Measurements from ENCODE around the gene FUS. TPM values are rescaled to one million over a fixed set of nuclear protein-coding genes. Genes with fewer than 3 reads are reported as not detected.
A peak's percentile ranks its signal among the peaks of the same experiment; 100 is the strongest.
"Not testable (repeated sequence)": the region's sequence is repeated elsewhere in the genome, so short reads cannot be mapped to it uniquely, and the experiment has no call there.

The FUS gene
- polyA plus RNA-seq, 1 donor from 2014 or later = 167 TPM

- not testable (repeated sequence) for H3K27ac Mint-ChIP-seq, H3K36me3 Mint-ChIP-seq, H3K4me1 Mint-ChIP-seq, H3K9me3 Mint-ChIP-seq, H3K27me3 Mint-ChIP-seq, H3K4me3 Mint-ChIP-seq
Observed at GRCh38 chr16:31141071-31141469, 38.9 kb upstream of the FUS start.

- H3K27me3 Mint-ChIP-seq = no peaks in the 10 kb centered on the region
- H3K36me3 Mint-ChIP-seq = no peaks in the 10 kb centered on the region
- peaks cover 5 to 7% (median 5%) of the 10 kb centered on the region in 3 donors for H3K4me1 Mint-ChIP-seq
- peak overlapping the region in 2 of 3 donors; percentile 69 to 85 for H3K27ac Mint-ChIP-seq
- H3K4me3 Mint-ChIP-seq = peak overlapping the region; percentile 71 to 89 (median 82)
- H3K9me3 Mint-ChIP-seq = no peaks in the 10 kb centered on the region
Observed at GRCh38 chr16:31141489-31142108, 38.3 kb upstream of the FUS start.

DNA sequence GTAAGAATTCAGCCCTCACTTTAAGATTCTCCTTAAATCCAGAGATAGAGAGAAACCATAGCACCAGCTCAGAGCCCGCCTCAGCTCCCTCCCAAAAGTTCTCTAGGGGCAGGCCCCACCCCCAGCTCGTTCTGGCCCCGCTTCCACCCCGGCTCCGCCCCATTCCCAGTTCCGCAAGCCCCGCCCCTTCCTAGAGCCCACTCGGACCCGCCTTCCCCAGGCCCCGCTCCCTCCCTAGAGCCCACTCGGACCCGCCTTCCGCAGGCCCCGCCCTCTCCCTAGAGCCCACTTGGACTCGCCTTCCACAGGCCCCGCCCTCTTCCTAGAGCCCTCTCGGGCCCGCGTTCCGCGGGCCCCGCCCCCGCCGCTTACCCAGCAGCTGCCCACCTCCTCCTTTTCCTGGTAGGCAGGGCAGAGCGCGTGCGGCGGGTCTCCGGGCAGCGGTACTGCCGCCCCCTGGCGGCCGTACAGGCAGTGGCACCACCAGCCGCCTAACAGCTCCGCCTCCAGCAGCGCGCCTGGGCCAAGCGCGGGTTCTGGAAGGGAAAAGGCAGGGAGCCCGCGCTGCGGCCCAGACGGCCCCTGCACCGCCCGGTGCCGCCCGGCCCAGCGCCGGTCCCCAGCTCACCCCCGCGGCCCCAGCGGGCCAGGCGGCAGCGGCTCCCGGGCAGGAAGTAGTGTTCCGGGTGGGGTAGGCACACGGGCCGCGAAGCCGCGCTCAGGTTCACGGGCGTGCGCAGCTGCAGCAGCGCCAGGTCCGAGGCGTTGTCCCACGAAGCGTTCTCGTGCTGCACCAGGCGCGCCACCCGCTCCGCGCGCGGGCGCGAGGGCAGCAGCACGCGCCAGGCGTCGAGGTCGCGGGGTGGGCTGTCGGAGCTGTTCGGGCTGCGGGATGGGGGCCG, 37.6 kb upstream of the FUS start:
- peaks cover 5 to 7% (median 5%) of the 10 kb centered on the region in 3 donors for H3K4me1 Mint-ChIP-seq
- no peaks in the 10 kb centered on the region for H3K27me3 Mint-ChIP-seq
- H3K9me3 Mint-ChIP-seq = no peaks in the 10 kb centered on the region
- H3K27ac Mint-ChIP-seq = peak overlapping the region in 2 of 3 donors; percentile 69 to 85
- no peaks in the 10 kb centered on the region for H3K36me3 Mint-ChIP-seq
- peak overlapping the region; percentile 71 to 89 (median 82) for H3K4me3 Mint-ChIP-seq

DNA sequence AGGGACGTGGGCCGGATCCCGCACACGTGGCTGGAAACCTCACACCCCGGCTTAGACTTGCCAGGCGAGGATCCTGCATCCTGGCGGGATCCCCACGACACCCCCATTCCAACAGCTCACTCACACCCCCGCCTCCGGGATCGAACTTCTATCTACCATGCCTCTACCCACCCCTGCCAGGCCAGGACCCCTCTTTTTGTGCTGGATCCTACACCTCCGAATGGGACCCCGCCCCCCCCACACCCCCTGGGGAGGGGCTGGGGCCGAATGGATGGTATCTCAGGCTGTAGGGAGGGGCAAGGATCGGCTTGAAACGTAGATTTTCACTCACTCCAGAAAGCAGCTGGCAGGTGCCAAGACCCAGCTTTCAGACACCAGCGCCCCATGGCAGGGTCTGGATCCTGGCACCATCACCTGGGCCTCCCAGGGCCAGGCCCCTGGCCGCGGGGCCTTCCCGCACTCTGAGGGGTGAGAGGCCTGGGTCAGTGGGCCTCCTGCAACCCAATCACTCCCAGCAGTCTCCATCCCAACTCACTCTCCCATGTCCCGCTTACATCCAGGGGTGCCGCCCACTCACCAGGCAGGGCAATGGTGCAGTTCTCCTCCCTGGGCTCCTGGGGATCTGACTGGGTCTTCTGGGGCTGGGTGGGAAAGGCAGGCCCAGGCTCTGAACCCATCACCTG, 36.8 kb upstream of the FUS start:
- Mint-ChIP-seq H3K27ac (no peak overlapping the region), H3K27me3 (peaks cover 2% of the 10 kb centered on the region), H3K4me3 (peak overlapping the region in 3 of 4 donors; percentile 55 to 75 (median 73)), H3K4me1 (peaks cover 5 to 7% (median 5%) of the 10 kb centered on the region in 3 donors), H3K9me3 (no peaks in the 10 kb centered on the region), H3K36me3 (no peaks in the 10 kb centered on the region)

DNA sequence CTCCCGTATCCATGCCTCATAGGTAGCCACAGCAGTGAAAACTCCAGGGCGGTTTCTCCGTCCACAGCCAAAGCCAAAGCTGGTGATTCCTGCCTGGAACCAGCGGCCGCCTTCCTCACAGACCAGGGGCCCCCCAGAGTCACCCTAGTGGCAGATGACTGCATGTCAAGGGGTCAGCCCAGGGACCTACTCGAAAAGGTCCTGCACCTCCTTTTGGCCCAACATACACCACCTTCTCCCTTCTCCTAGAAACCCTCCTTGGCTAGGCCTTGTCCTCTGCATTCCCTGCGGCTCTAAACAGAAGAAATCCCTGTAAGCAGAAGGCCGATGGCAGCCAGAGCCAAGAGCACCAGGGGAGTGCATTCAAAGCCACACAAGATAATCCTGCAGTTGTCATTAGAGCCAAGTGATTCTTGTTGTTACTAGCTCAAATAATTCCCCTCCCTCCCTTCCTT, 36.2 kb upstream of the FUS start:
- H3K27ac Mint-ChIP-seq = no peak overlapping the region
- H3K36me3 Mint-ChIP-seq = no peaks in the 10 kb centered on the region
- peaks cover 5 to 7% (median 5%) of the 10 kb centered on the region in 3 donors for H3K4me1 Mint-ChIP-seq
- no peaks in the 10 kb centered on the region for H3K9me3 Mint-ChIP-seq
- peak overlapping the region in 3 of 4 donors; percentile 55 to 85 (median 73) for H3K4me3 Mint-ChIP-seq
- peaks cover 2% of the 10 kb centered on the region for H3K27me3 Mint-ChIP-seq

DNA sequence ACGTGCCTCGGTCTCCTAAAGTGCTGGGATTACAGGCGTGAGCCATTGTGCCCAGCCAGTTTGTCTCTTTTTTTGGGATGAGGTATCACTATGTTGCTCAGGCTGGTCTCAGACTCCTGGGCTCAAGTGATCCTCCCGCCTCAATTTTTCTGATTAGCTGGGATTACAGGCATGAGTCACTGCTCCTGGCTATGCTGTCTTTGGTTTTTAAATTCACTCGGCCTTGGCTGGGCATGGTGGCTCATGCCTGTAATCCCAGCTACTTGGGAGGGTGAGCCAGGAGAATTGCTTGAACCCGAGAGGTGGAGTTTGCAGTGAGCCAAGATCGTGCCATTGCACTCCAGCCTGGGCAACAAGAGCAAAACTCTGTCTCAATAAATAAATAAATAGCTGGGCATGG, 35.5 kb upstream of the FUS start:
- peak overlapping the region in 2 of 4 donors; percentile 73 to 85 for H3K4me3 Mint-ChIP-seq
- H3K27ac Mint-ChIP-seq, H3K27me3 Mint-ChIP-seq, H3K9me3 Mint-ChIP-seq, H3K36me3 Mint-ChIP-seq, H3K4me1 Mint-ChIP-seq: not testable (repeated sequence)

- H3K4me1 Mint-ChIP-seq = peaks cover 5 to 7% (median 5%) of the 10 kb centered on the region in 3 donors
- H3K36me3 Mint-ChIP-seq = no peaks in the 10 kb centered on the region
- no peaks in the 10 kb centered on the region for H3K9me3 Mint-ChIP-seq
- H3K4me3 Mint-ChIP-seq = no peak overlapping the region
- H3K27me3 Mint-ChIP-seq = peaks cover 2% of the 10 kb centered on the region
- H3K27ac Mint-ChIP-seq = no peak overlapping the region
Observed at GRCh38 chr16:31145398-31145990, 34.4 kb upstream of the FUS start.

GRCh38 chr16:31147574-31147973, 32.4 kb upstream of the FUS start:
- H3K27ac Mint-ChIP-seq = no peak overlapping the region
- no peak overlapping the region for H3K4me3 Mint-ChIP-seq
- peaks cover 0 to 2% (median 0%) of the 10 kb centered on the region in 3 donors for H3K4me1 Mint-ChIP-seq
- no peaks in the 10 kb centered on the region for H3K36me3 Mint-ChIP-seq
- H3K27me3 Mint-ChIP-seq = peaks cover 2% of the 10 kb centered on the region
- no peaks in the 10 kb centered on the region for H3K9me3 Mint-ChIP-seq

- Mint-ChIP-seq H3K4me1 (peaks cover 0 to 2% (median 0%) of the 10 kb centered on the region in 3 donors), H3K36me3 (no peaks in the 10 kb centered on the region), H3K27me3 (peaks cover 2% of the 10 kb centered on the region), H3K4me3 (no peak overlapping the region), H3K9me3 (no peaks in the 10 kb centered on the region), H3K27ac (no peak overlapping the region)
Observed at GRCh38 chr16:31148281-31148728, 31.6 kb upstream of the FUS start.

DNA sequence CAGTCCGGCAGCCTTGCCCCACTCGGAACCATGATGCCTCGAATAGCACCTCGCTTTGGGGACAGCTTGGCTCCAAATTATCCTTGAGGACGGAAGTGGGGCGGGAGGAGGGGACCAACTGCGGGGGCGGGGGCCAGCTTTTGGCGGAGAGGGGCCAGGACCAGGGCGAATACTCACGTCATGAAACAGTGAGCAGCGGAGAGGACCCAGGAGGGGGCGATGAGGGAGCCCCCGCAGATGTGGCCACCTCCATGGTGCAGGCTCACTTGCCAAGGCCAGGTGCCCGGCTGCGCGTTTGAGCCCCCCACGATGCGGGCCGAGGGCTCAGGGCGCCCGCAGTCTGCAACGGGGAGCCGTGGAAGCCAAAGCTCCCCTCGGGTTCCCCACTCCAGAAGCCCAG, 31.0 kb upstream of the FUS start:
- Mint-ChIP-seq H3K4me3 (no peak overlapping the region), H3K9me3 (no peaks in the 10 kb centered on the region), H3K4me1 (no peaks in the 10 kb centered on the region), H3K36me3 (no peaks in the 10 kb centered on the region), H3K27me3 (peaks cover 5% of the 10 kb centered on the region), H3K27ac (no peak overlapping the region)

- no peak overlapping the region for H3K4me3 Mint-ChIP-seq
- H3K4me1 Mint-ChIP-seq = no peaks in the 10 kb centered on the region
- no peaks in the 10 kb centered on the region for H3K9me3 Mint-ChIP-seq
- no peaks in the 10 kb centered on the region for H3K36me3 Mint-ChIP-seq
- H3K27me3 Mint-ChIP-seq = peaks cover 5% of the 10 kb centered on the region
- H3K27ac Mint-ChIP-seq = peak overlapping the region in 1 of 3 donors; percentile 57
Observed at GRCh38 chr16:31149332-31149731, 30.6 kb upstream of the FUS start.

GRCh38 chr16:31149894-31150890, 29.7 kb upstream of the FUS start, which contains the start of gene PRSS36:
Gene PRSS36, minus strand, starts transcription at chr16:31150066. Its CDS starts 31 bp downstream, at chr16:31150035.
- peak within 1 kb of the TSS in 1 of 3 donors; percentile 57 for H3K27ac Mint-ChIP-seq
- H3K36me3 Mint-ChIP-seq = no peaks in the 10 kb centered on the region
- H3K27me3 Mint-ChIP-seq = peaks cover 5% of the 10 kb centered on the region
- H3K4me3 Mint-ChIP-seq = no peak within 1 kb of the TSS
- no peaks in the 10 kb centered on the region for H3K9me3 Mint-ChIP-seq
- H3K4me1 Mint-ChIP-seq = no peaks in the 10 kb centered on the region

GRCh38 chr16:31150976-31151375, 29.0 kb upstream of the FUS start:
- H3K27me3 Mint-ChIP-seq, H3K4me3 Mint-ChIP-seq, H3K9me3 Mint-ChIP-seq, H3K36me3 Mint-ChIP-seq, H3K27ac Mint-ChIP-seq, H3K4me1 Mint-ChIP-seq: not testable (repeated sequence)

DNA sequence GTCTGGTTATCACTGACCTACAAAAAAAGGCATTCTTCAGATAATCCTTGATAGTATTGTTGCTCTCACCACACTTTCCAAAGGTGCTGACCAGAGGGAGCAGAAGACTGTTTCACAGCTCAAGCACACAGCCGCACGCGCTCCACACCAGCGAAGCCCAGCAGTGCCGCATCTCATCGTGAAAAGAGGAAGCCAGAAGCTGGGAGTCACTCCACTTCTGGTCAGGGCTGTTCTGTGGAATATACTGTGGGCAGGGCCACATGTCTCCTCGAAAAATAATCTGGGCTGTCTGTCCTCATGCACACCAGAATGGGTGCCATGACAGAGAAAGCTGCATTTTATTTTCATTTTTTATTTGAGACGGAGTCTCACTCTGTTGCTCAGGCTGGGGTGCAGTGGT, 22.8 kb upstream of the FUS start:
- no peak overlapping the region for H3K27ac Mint-ChIP-seq
- peak overlapping the region in 2 of 4 donors; percentile 6 to 50 for H3K4me3 Mint-ChIP-seq
- peaks cover 0 to 8% (median 5%) of the 10 kb centered on the region in 3 donors for H3K4me1 Mint-ChIP-seq
- peaks cover 3% of the 10 kb centered on the region for H3K27me3 Mint-ChIP-seq
- H3K9me3 Mint-ChIP-seq = no peaks in the 10 kb centered on the region
- no peaks in the 10 kb centered on the region for H3K36me3 Mint-ChIP-seq
